Tibial artery (tissue), 4 donors: ENCODE results near the gene C10orf62.

Experiments
- DNase-seq, 2 donors: peaks; one replicate each; pipeline ENCODE4 v3.0.0-alpha.2; 2019
- H3K27ac ChIP-seq, 2 donors: fragments of 200-600 bp; sonication (generic) in 1 of 2; 1 replicate in 1 of 2; 2 replicates in 1 of 2; pipeline ENCODE4 v1.5.1; 2018 to 2019; ENCODE audit warnings: mild to moderate bottlenecking in 1 of 2
- H3K27me3 ChIP-seq, 2 donors: fragments of 200-600 bp; sonication (generic) in 1 of 2; one replicate each; pipeline versions ENCODE4 v1.5.1 to v1.6.0; 2016 to 2019
- H3K36me3 ChIP-seq, 3 donors: fragments of 200-600 bp; sonication (generic) in 2 of 3; one replicate each; pipeline ENCODE4 v1.5.1; 2016 to 2019; ENCODE audit warnings: mild to moderate bottlenecking in 2 of 3
- H3K4me1 ChIP-seq, 4 donors: fragments of 200-600 bp; sonication (generic) in 2 of 4; 1 replicate in 3 of 4; 2 replicates in 1 of 4; pipeline ENCODE4 v1.5.1; 2016 to 2019
- H3K4me3 ChIP-seq, 2 donors: fragments of 200-600 bp; sonication (generic) in 1 of 2; 1 replicate in 1 of 2; 2 replicates in 1 of 2; pipeline ENCODE4 v1.5.1; 2018 to 2019; ENCODE audit warnings: mild to moderate bottlenecking in 2 of 2
- H3K9me3 ChIP-seq, 3 donors: fragments of 200-600 bp; sonication (generic) in 1 of 3; one replicate each; pipeline ENCODE4 v1.5.1; 2016 to 2019
- CTCF ChIP-seq, 2 experiments: fragments of 200-600 bp in 1 of 2; fragments of 450-650 bp in 1 of 2; IDR thresholded peaks; one replicate each; pipeline ENCODE4 v1.5.1; 2017 to 2019; ENCODE audit warnings: antibody characterized with exemption in 2 of 2, mild to moderate bottlenecking in 1 of 2, moderate library complexity in 1 of 2
- intact Hi-C: fragments of 100-400 bp; cut with DNase I; formaldehyde crosslinking; loops from one replicate; pipeline ENCODE4 v1.15.0; 2023; ENCODE audit warnings: low total_unique reads

C10orf62 gene

GRCh38 chr10:97571622-97572021, 17.9 kb upstream of the C10orf62 start:
- no peaks in the 10 kb centered on the region for H3K9me3 ChIP-seq
- H3K4me3 ChIP-seq = no peak overlapping the region
- DNase-seq = no peak
- intact Hi-C loops = loop anchor here (1.0 kb wide), 1 partner anchor 42 kb away; no protein-coding TSS in a partner anchor
- peaks cover 0 to 41% (median 24%) of the 10 kb centered on the region in 4 donors for H3K4me1 ChIP-seq
- H3K27me3 ChIP-seq = no peaks in the 10 kb centered on the region
- no peak overlapping the region for H3K27ac ChIP-seq
- H3K36me3 ChIP-seq = peaks cover 0 to 40% (median 35%) of the 10 kb centered on the region in 3 donors
- no peak for TF ChIP-seq CTCF (IDR thresholded peaks at IDR 0.05)

GRCh38 chr10:97572214-97572989, 17.1 kb upstream of the C10orf62 start, which contains the start of gene ANKRD2:
Gene ANKRD2, plus strand, starts transcription at chr10:97572779. Its CDS starts 10 bp downstream, at chr10:97572789.
- no peaks in the 10 kb centered on the region for H3K9me3 ChIP-seq
- peaks cover 0 to 41% (median 28%) of the 10 kb centered on the region in 4 donors for H3K4me1 ChIP-seq
- no peak within 1 kb of the TSS for H3K4me3 ChIP-seq
- TF ChIP-seq CTCF (IDR thresholded peaks at IDR 0.05) = peak; percentile 93 to 94
- no peak within 1 kb of the TSS for H3K27ac ChIP-seq
- peak; percentile 80 to 89 for DNase-seq
- H3K27me3 ChIP-seq = no peaks in the 10 kb centered on the region
- intact Hi-C loops = loop anchor here (1.0 kb wide), 1 partner anchor 41 kb away; no protein-coding TSS in a partner anchor
- peaks cover 0 to 40% (median 35%) of the 10 kb centered on the region in 3 donors for H3K36me3 ChIP-seq

- H3K4me1 ChIP-seq = peaks cover 0 to 41% (median 28%) of the 10 kb centered on the region in 4 donors
- no peak overlapping the region for H3K27ac ChIP-seq
- H3K9me3 ChIP-seq = no peaks in the 10 kb centered on the region
- no peak for TF ChIP-seq CTCF (IDR thresholded peaks at IDR 0.05)
- H3K27me3 ChIP-seq = no peaks in the 10 kb centered on the region
- DNase-seq = no peak
- H3K4me3 ChIP-seq = no peak overlapping the region
- peaks cover 0 to 37% (median 32%) of the 10 kb centered on the region in 3 donors for H3K36me3 ChIP-seq
- intact Hi-C loops = no loop called here
These were observed 16.5 kb upstream of the C10orf62 start for GRCh38 chr10:97573021-97573420.

- TF ChIP-seq CTCF (IDR thresholded peaks at IDR 0.05) = no peak
These were observed 15.8 kb upstream of the C10orf62 start for GRCh38 chr10:97573672-97574071.

GRCh38 chr10:97574374-97575126, 15.0 kb upstream of the C10orf62 start:
- Histone ChIP-seq H3K4me1 (peaks cover 0 to 41% (median 28%) of the 10 kb centered on the region in 4 donors), H3K9me3 (no peaks in the 10 kb centered on the region), H3K27me3 (no peaks in the 10 kb centered on the region), H3K36me3 (peaks cover 0 to 22% (median 17%) of the 10 kb centered on the region in 3 donors), H3K27ac (peak overlapping the region; percentile 40 to 46), H3K4me3 (no peak overlapping the region)
- intact Hi-C loops = no loop called here
- peak in 1 of 2 donors; percentile 80 for DNase-seq
- no peak for TF ChIP-seq CTCF (IDR thresholded peaks at IDR 0.05)

More at GRCh38 chr10:97573672-97574071, 15.8 kb upstream of the C10orf62 start:
- H3K4me1 ChIP-seq = peaks cover 0 to 41% (median 28%) of the 10 kb centered on the region in 4 donors
- peaks cover 0 to 31% (median 25%) of the 10 kb centered on the region in 3 donors for H3K36me3 ChIP-seq
- H3K9me3 ChIP-seq = no peaks in the 10 kb centered on the region
- H3K4me3 ChIP-seq = no peak overlapping the region
- intact Hi-C loops = no loop called here
- no peak for DNase-seq
- no peaks in the 10 kb centered on the region for H3K27me3 ChIP-seq
- H3K27ac ChIP-seq = peak overlapping the region in 1 of 2 donors; percentile 46
